Esophagus squamous epithelium (tissue), 4 donors: ENCODE data around the gene RFX6.

ENCODE experiments used
- CTCF ChIP-seq, 6 experiments: fragments of 450-650 bp in 4 of 6; fragments of 200-600 bp in 2 of 6; sonication (generic) in 2 of 6; IDR thresholded peaks; one replicate each; pipeline ENCODE4 v1.5.1; 2016 to 2019; ENCODE audit warnings: antibody characterized with exemption in 6 of 6, mild to moderate bottlenecking in 4 of 6, moderate library complexity in 4 of 6
- POLR2A ChIP-seq, 4 donors: fragments of 450-650 bp; IDR thresholded peaks; one replicate each; pipeline ENCODE4 v1.6.1; 2017; ENCODE audit warnings: antibody characterized with exemption in 4 of 4, mild to moderate bottlenecking in 4 of 4, moderate library complexity in 3 of 4

- no peak for TF ChIP-seq CTCF (IDR thresholded peaks at IDR 0.05)
- no peak for TF ChIP-seq POLR2A (IDR thresholded peaks at IDR 0.05)
Measured at GRCh38 chr6:116877743-116878142, 701 bp downstream of the RFX6 start.
